Lung microvascular endothelial cell (primary cell): ENCODE data around the gene CAPN15. TPM values are rescaled to one million over a fixed set of nuclear protein-coding genes. Genes with fewer than 3 reads are reported as not detected.

Experiments used
- DNase-seq, 2 donors: peaks; one replicate each; pipeline versions ENCODE4 v3.0.0 to v3.0.0-alpha.2; 2010; ENCODE audit warnings: low read depth in 2 of 2
- total RNA-seq: library from RNA; depleted of rRNA; stranded (reverse); fragments of >200 nt; gene quantifications from 2 replicates; pipeline ENCODE4 v1.2.1, GENCODE V29; 2014

Gene CAPN15
- total RNA-seq, 1 donor from 2014 or later = 20.2 TPM

DNA sequence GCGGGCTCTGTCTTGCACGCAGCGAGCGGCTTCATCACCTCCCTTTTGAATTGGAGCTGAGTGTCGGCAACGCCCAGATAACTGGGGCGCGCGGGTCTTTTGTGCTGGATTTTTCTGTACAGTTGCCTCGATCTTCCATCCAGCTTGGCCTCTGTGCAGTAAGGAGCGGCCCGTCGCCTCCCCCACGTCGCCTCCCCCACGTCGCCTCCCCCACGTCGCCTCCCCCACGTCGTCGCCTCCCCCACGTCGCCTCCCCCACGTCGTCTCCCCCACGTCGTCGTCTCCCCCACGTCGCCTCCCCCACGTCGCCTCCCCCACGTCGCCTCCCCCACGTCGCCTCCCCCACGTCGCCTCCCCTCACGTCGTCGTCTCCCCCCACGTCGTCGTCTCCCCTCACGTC lies 17.0 kb downstream of the CAPN15 start:
- DNase-seq = no peak

DNA sequence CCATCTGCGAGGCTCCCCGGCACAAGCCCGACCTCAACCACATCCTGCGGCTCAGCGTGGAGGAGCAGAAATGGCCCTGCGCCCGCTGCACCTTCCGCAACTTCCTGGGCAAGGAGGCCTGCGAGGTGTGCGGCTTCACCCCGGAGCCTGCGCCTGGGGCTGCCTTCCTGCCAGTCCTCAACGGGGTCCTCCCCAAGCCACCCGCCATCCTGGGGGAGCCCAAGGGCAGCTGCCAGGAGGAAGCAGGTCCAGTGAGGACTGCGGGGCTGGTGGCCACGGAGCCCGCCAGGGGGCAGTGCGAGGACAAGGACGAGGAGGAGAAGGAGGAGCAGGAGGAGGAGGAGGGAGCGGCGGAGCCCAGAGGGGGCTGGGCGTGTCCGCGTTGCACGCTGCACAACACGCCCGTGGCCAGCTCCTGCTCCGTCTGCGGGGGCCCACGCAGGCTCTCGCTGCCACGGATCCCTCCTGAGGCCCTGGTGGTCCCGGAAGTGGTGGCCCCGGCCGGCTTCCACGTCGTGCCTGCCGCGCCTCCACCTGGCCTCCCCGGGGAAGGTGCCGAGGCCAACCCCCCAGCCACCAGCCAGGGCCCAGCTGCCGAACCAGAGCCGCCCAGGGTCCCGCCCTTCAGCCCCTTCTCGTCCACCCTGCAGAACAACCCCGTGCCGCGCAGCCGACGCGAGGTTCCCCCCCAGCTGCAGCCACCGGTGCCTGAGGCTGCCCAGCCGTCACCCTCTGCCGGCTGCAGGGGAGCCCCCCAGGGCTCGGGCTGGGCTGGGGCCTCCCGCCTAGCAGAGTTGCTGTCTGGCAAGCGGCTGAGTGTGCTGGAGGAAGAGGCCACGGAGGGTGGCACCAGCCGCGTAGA lies 19.6 kb downstream of the CAPN15 start:
- peak; percentile 46 to 71 for DNase-seq

DNA sequence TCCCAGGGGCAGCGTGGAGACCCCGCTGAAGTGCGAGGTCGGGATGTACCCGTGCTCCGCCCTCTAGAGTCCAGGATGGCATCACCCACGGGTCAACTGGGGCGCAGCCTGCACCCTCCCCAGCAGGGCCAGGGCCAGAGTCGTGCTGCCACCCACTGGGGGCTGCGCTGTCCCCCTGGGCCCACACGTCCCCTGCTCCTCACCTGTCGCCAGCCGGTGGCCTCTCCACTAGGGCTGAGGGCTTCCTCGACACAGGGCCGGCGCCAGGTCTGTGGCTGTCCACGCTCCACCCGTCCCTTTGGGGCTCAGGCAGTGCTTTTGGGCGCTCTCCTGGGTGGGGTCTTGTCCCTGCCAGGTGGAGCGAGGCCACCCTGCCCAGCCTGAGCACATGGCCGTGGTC lies 21.1 kb downstream of the CAPN15 start:
- DNase-seq = no peak

DNA sequence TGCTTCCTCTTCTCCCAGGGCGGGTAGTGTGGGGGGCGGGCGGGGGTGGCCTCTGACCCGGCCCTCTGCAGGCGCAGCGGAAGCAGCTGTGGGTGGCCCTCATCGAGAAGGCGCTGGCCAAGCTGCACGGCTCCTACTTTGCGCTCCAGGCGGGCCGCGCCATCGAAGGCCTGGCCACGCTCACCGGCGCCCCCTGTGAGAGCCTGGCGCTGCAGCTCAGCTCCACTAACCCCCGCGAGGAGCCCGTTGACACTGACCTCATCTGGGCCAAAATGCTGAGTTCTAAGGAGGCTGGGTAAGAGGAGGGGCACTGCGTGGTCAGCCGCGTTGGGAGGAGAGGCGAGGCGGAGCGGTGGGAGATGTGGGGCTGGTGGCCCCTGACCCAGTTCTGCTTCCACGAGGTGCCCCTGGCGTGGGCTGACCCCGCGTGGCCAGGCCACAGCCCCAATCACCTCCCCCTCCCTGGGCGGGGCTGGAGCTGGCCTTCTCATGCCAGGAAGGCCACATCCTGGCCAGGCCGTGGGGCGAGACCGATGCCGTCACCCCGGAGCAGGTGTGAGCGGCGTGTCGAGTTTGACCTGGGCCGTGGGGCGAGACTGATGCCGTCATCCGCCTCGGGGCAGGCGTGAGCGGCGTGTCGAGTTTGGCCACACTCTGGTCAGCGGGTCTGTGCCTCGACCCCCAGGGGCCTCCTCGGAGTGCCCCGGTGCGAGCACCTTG lies 22.2 kb downstream of the CAPN15 start:
- DNase-seq = no peak

DNA sequence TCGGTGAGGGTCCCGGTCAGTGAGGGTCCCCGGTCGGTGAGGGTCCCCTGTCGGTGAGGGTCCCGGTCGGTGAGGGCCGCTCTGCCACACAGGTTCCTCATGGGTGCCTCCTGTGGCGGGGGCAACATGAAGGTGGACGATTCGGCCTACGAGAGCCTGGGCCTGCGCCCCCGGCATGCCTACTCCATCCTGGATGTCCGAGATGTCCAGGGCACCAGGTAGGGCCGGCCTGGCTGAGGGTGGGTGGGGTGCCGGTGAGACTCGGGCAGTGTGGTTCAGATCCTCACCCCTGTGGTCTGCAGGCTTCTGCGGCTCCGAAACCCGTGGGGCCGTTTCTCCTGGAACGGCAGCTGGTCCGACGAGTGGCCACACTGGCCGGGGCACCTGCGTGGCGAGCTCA lies 23.7 kb downstream of the CAPN15 start:
- DNase-seq = no peak

DNA sequence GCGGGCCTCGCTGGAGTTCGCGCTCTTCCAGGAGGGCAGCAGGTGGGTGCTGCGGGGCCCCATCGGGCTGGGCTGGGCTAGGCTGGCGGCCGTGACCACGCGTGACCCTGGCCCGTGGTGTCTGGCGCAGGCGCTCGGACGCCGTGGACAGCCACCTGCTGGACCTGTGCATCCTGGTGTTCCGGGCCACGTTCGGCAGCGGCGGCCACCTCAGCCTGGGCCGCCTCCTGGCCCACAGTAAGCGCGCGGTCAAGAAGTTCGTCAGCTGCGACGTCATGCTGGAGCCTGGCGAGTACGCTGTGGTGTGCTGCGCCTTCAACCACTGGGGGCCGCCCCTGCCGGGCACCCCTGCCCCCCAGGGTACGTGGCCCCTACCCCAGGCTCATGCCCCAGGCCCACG lies 24.7 kb downstream of the CAPN15 start:
- DNase-seq = no peak

DNA sequence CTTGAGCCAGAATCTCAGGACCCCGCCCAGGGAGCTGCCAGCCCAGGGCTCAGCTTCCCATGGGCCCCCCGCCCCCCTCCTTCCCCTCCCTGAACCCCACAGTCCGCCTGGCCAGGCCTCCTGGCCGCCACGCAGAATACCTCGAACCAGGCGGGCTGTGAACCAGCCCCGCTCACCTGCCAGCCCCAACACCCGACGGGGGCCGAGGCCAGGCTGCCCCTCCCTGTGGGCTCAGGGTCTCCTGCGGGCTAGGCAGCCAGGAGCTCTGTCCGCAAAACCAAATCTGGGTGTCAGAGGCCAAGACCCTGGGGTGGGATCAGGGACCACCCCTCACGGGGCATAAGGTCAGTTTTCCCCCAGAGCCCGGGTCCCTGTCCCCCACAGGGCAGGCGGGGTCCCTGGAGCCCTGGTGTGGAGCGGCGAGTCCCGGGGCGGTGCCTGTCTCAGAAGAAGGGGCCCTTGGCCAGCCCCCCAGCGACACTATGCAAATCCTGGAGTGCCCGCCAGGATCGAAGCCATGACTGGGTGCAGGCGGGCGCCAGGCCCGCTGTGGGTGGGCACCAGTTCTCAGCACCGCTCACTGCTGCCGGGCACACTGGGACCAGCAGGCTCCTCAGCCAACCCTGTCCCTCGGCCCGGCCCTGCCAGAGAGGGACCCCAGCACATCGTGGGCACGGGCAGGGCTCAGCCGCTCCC lies 26.2 kb downstream of the CAPN15 start:
- no peak for DNase-seq

DNA sequence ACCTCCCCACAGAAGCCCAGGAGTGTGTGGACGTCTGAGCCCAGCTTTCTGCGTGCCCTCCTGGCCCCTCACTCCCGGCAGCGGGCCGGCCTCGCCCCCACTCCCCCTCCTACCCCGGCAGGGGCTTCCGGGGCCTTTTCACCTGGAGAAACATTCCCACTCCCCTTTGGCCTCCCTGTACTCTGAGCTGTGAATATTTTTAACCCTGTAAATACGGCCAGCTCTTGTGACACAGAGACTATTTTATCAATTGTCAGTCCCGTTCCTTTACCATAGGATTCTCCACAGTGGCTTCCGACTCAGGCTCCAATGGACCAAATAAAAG lies 26.7 kb downstream of the CAPN15 start:
- DNase-seq = no peak

DNA sequence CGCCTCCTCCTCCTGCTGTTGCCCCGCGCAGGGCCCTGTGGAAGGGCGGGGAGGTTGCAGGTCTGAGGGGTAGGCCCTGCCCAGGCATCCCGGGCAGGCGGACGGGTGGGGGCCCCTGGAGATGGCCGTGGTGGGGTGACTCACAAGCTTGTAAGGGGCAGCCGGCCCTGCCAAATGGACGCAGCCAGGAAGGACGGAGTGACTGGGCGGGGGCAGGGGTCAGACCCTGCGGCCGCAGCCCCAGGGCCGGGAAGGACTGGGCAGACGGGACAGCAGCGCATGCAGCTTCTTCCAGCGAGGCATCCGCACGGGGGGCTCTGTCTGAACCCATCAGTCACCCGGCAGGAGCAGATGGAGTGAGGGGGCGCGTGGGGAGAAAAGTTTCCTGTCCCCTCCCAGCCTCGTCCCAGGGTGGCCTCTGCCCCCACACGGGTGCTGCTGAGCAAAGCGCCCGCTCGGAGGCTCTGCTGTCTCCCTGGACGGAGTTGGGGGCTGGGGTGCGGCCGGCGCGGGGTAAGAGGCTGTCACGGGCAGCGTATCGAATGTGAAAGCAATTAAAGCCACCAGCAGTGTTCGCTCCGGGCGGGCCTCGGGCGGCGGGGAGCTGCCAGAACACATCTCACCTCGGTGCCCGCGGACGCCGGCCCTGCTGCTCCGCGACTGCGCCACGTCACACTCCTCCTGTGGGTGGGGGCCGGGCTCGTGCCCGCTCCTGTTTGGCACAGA lies 27.3 kb downstream of the CAPN15 start:
- DNase-seq = peak in 1 of 2 donors; percentile 82

DNA sequence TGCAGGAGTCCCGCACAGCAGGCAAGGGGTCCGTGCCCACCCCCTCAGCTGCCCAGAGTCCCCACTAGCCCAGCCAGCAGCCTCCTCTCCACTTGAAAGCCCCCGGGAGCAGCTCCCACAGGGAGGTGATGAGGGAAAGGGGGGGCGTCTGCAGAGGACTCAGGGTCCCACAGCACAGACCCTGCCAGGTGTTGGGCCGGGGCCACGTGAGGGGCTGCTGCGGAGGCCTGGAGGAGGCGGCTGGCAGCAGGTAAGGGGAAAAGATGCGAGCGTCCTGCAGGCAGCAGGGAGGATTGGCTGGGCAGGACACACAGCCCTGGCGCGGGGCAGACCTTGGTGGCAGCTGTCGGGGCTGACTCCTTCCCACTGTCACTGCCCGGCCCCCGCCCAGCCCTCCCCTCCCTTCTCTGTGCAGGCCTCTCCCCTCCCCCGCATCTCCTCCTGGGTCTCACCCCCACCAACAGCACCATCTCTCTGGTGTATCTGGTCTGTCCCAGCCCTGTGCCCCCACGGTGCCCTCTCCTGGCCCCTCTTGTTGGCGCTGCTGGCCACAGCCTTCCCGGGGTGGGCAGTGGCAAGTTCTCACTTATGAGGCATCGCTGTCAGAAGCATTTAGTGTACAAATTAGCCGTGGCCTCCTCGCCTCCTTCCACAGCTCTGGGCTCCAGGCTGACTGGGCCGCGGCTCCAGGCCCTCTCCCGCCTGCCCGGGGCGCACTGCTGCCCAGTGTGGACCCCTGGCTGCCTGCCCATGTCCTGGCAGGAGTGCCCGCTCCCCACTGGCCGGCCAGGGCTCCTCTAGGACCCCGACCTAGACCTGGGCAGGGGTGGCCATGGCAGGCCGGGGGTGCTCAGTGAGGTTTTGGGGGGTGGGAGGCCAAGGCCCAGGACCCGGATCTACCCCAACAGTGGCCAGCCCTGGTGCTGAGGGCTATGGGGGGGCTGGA lies 28.3 kb downstream of the CAPN15 start:
- no peak for DNase-seq

DNA sequence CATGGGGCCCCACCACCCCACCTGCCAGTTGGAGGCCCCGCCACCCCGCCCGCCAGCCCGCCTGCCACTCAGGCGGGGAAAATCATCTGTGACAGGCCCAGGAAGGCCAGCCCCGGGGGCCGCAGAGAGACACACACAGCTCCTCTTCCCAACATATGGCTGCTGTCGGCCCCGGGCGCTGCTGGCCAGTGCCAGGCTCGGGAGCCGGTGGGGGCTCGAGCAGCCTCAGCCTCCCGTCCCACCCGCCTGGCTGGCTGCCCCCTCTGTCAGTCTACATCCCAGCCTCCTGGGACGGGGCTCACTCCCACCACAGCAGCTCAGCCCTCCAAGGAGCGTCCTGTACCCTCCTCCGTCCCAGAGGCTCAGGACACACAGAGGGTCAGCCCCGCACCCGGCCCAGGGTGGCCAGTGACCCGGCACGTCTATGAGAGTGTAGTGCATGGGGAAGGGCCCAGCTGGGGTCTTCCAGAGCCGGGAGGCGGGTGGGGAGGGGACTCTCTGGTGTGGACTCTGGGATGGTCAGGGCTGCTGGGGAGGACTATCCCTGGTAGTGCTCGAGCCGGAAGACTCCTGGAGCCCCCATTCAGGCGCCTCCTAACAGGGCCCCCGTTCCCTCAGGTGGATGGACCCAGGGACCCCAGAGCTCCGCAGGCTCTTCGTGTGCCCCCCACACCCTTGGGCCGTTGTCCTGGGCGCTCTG lies 29.1 kb downstream of the CAPN15 start:
- DNase-seq = no peak

DNA sequence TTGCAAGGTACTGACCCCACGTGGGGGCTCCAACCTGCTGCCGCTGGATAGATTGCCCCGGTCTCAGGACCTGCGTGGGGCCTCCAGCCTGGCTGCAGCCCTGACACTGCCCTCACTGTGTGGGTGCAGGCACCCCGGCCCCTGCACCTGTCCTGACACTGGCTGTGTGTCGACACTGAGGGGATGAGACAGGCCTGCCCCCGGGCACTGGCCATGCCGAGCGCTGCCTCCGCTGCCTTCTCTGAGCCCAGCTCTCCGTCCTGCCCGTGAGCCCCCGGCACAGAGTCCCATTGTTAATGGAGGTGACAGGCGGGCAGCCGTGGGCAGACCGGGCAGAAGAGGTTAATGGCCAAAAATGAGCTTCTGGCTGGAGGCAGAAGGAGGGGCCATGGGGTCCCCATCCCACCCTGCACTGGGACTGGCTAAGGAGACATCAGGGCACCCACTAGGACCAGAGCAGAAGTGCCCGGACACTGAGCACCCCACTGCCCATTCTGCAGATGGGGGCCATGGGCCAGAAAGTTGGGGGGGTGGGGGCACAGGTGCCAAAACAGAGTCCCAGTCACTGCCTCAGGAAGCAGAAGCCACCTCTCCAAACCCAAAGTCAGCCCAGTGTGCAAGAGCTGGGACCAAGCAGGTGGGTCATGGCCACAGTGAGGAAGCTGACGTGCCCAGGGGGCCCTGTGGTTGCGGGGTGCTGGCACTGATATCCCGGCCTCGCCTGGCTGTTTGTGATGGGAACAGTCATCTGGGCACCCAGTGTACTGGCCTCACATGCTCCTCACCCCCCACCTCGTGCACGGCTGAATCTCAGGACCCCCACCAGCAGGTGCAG lies 30.2 kb downstream of the CAPN15 start:
- no peak for DNase-seq

DNA sequence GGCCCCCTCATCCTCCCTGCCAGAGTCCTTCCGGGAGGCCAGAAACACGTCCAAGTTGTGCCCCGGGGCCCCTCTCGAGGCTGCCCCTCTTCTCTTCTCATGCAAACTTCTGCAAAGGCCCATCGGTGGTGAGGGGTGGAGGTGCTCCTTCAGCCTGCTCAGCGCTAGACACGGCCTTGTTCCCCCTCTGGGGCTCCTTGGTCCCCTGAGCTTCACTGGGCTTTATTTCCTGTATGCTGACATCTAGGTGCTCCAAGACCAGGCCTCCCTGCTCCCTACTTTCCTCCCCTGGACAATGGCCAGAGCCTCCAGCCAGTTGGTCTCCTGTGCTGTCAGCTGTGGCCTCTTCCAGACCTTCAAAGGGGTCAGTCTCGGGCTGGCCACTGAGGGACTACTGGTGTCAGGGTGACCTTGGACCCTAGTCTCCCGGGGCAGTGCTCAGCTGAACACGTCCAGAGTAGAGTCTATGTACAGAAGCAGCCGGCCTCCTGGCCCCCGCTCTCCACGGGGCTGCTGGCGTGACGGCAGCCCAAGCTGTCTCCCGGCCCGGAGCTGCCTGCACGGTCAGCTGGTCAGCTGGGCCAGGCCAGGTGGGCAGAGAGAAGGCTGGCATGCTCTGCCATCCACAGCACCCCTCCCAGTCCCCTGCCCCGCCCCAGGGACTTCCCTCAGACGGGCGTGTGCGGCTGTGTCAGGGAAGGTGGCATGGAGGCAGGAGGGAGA lies 30.9 kb downstream of the CAPN15 start:
- no peak for DNase-seq

DNA sequence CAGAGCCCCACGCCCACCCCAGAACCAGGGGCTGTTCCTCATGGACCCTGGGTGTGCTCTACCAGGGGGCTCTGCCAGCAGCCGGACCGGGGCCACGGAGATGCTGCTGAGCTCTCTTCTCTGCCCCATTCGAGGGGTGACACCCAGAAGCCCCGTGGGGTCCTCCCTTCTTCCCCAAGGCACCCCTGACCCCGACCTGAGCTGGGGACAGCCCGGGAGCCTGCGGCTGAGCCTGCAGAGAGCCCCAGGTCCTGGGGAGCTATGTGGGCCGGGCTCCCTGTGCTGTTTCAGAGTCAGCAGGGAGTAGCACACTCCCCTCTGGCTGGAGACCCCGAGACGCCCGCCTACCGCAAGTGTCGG lies 31.5 kb downstream of the CAPN15 start:
- no peak for DNase-seq

DNA sequence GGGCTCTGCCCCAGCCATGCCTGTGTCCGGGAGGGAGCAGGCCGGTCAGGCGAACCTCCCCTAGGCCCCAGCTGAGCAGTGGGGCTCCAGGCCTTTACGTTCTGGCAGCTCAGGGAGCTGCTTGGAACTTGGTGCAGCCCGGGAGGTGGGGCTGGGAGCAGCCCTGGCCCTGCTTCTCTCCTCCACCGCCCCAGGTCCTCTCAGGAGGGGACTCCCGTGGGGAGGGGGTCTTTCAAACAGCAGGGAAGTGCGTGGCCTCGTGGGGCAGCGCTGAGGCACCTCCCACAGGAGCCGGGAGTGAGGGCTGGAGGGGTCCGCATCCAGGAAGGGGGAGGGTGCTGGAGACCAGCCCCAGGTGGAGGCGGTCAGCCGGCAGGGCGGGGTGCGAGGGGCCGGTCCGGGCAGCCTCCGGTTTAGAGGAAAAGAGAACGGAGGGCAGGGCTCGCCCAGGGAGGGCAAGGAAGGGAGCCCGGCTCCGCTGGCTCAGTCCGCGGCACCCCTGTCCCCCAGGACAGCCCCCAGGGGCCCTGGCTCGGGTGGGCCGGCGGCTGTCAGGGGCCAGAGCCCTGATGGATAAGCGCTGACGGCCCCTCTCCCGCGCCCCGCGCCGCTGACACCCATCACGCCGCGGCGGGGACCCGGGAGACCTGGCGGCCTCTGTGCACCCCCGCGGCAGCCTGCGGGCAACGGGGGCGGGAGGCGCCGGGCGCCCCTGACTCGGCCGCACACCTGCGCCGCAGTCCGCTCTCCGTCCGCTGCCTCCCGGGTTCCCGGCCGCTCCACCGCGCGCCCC lies 32.1 kb downstream of the CAPN15 start:
- DNase-seq = no peak

DNA sequence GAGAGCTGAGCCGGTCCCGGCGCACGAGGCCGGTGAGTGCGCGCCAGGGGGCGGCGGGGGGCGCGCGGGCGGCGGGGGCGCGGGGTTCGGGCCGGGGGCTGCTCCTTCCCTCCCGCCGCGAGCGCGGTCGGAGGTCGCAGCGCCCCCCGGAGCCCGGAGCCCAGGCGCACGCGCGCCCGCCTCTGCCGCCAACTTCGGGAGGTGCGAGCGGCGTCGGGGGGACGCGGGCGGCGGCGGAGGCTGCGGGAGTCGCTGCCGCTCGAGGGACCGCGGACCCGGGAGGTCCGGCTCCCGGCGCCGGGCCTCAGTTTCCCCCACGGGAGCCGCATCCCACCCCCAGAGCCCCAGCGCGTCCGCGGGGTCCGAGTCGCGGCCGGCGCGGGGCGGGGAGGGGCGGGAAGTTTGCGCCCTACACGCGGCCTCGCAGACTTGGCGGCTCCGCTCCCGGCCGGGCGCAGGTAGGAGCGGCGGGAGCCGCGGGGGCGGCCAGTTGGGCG lies 32.7 kb downstream of the CAPN15 start, which contains the start of gene PRR35:
PRR35 (plus strand) TSS at position 191 of the 497 bp plus-strand sequence. CDS start 2,901 bp downstream, outside the sequence.
- no peak for DNase-seq

DNA sequence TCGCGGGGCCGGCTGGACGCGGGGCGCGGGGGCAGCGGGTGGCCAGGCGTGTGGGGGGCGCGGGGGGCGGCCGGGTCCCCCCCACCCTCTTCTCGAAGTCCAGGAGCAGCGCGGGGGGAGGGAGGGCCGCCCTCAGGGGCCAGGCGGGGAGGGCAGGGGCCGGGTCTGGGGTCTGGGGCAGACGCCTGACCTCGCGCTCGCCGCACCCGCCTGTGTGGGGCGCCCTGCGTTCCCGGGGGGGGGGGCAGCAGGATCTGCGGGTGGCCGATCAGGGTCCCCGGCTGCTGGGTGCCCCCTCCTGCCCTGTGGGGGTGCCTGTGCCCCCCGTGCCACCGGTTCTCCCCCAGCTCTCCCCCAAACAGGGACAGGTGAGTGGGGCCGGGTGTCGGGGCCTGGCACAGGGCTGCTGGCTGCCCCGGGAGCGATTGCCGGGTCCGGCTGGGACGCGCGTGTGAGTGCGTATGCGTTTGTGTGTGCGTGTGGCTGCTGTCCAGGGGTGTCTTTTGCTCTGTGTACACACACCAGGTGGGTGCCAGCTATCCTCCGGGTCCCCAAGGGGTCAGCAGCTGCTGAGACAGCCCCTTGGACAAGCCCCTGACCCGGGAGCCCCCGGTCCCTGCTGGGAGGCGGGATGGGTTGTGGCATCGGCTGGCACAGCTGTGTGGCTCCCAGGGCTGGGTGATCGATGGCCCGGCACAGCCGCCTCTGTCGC lies 33.3 kb downstream of the CAPN15 start:
- DNase-seq = no peak
